ENCODE data around the gene NSMCE1. TPM values are rescaled to one million over a fixed set of nuclear protein-coding genes. Genes with fewer than 3 reads are reported as not detected.

NSMCE1 gene, protein sequence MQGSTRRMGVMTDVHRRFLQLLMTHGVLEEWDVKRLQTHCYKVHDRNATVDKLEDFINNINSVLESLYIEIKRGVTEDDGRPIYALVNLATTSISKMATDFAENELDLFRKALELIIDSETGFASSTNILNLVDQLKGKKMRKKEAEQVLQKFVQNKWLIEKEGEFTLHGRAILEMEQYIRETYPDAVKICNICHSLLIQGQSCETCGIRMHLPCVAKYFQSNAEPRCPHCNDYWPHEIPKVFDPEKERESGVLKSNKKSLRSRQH
- total RNA-seq (10 to 100 TPM; 58.1 to 71.1 TPM), polyA plus RNA-seq (ENCODE audit: insufficient read depth, low read depth, low replicate concordance) (135 TPM)
- long read RNA-seq, donor 1, transcript NSMCE1-201 (8 exons, 1,067 nt): major isoform, 33 of 38 reads
- long read RNA-seq, donor 1, partial matches to known transcripts: 5 of 38 reads
- long read RNA-seq, donor 1, other reads (novel, unspliced or antisense): 0 of 38 reads
- long read RNA-seq, donor 2, transcript NSMCE1-201 (8 exons, 1,067 nt): major isoform, 26 of 26 reads
- long read RNA-seq, donor 2, partial matches to known transcripts: 0 of 26 reads
- long read RNA-seq, donor 2, other reads (novel, unspliced or antisense): 0 of 26 reads

DNA sequence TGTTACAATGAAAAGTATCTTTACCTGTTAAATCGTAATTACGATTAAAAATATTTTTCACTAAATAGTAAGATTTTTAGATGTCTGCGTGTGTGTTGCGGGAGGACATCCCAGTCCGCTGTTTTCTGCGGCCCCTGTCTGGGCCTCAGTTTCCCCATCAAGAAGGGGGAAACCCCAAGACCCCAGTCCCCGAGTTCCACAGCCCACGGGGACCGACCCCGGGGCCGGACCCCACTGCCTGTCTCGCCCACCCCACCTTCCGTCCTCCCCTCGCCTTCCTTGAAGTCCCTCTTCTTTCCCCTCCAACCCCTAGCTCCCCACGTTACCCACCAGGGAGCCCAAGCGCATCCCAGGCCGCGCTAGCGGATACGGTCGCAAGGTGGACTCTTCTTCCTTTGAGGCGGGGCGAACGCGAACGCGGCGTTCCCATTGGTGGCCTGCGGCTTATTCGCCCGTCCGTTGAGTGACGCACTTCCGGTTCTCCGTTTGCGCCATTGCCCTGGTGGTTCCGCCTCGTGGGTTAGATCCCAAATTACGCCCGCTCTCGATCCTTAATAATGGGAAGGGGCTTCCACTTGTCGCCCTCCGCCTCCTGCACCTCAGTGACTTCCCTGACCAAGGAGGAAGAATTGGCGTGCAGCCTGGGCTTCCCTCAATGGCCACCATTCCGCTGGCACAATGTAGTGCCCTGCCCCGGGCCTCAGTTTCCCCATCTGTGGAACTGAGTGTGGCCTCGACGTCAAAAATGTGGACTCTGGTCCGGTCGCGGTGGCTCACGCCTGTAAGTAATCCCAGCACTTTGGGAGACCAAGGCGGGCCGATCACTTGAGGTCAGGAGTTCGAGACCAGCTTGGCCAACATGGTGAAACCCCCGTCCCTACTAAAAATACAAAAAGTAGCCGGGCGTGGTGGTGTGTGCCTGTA lies at the start of gene NSMCE1:
Gene NSMCE1, minus strand, starts transcription at position 397 of the 924 bp plus-strand sequence. CDS start 11,202 bp downstream, outside the sequence.
- Histone ChIP-seq H3K9me3 (no peaks in the 10 kb centered on the region), H3K4me1 (no peaks in the 10 kb centered on the region), H3K36me3 (ENCODE audit: low read depth, missing control alignments) (no peaks in the 10 kb centered on the region), H3K4me3 (peak within 1 kb of the TSS; percentile 78 to 84), H3K27me3 (no peaks in the 10 kb centered on the region), H3K27ac (peak within 1 kb of the TSS; percentile 73 to 91)
- intact Hi-C loops (cut with DNase I; ENCODE audit: low total_unique reads): no loop called here
- peak; percentile 99 for DNase-seq
- WGBS, 2 donors: 8 to 9% methylated on average over 33 to 57 of the region's 58 CpGs
- TF ChIP-seq, protein P1, sequence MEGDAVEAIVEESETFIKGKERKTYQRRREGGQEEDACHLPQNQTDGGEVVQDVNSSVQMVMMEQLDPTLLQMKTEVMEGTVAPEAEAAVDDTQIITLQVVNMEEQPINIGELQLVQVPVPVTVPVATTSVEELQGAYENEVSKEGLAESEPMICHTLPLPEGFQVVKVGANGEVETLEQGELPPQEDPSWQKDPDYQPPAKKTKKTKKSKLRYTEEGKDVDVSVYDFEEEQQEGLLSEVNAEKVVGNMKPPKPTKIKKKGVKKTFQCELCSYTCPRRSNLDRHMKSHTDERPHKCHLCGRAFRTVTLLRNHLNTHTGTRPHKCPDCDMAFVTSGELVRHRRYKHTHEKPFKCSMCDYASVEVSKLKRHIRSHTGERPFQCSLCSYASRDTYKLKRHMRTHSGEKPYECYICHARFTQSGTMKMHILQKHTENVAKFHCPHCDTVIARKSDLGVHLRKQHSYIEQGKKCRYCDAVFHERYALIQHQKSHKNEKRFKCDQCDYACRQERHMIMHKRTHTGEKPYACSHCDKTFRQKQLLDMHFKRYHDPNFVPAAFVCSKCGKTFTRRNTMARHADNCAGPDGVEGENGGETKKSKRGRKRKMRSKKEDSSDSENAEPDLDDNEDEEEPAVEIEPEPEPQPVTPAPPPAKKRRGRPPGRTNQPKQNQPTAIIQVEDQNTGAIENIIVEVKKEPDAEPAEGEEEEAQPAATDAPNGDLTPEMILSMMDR (IDR thresholded peaks at IDR 0.05): peak in 1 of 3 experiments; percentile 26
- TF ChIP-seq POLR2A (IDR thresholded peaks at IDR 0.05): peak; percentile 76

DNA sequence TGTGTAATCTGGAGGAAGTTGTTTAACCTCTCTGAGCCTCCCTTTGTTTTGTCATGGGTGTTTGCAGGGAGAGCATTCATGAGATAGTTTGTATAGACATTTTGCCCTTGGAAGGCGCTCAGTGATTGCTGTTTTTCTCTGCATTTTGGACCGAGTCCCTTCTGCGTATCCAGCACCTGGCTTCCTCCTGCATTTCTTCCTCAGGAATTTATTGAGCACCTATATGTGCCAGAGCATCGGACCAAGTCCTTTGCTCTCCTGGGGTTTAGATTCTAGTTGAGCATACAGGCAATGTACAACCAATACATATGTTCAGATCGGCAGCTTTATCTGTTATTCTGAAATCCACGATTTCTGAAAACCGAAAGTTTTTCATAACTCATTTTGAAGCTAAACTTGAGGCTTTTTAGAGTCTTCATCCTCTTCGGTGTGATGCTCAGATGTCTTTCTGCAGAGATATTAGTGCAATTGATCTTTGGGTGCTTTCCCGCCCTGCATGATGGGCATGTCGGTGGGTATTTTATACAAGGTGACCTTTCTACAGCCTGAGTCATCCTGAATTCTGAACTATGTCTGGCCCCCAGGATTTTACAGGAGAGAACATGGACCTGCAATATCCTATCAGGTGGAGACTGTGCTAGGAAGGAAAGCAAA lies 49.3 kb upstream of the NSMCE1 start:
- intact Hi-C loops (cut with DNase I; ENCODE audit: low total_unique reads): no loop called here
- no peak for DNase-seq
- TF ChIP-seq, protein P1 (IDR thresholded peaks at IDR 0.05): no peak
- TF ChIP-seq POLR2A (IDR thresholded peaks at IDR 0.05): no peak
- no peak overlapping the region for H3K27ac ChIP-seq
- WGBS, 2 donors: 76 to 81% methylated on average over 10 of the region's 10 CpGs
- no peaks in the 10 kb centered on the region for H3K27me3 ChIP-seq
- no peaks in the 10 kb centered on the region for H3K9me3 ChIP-seq
- no peak overlapping the region for H3K4me3 ChIP-seq
- H3K36me3 ChIP-seq (ENCODE audit: low read depth, missing control alignments): no peaks in the 10 kb centered on the region
- peaks cover 29% of the 10 kb centered on the region for H3K4me1 ChIP-seq

DNA sequence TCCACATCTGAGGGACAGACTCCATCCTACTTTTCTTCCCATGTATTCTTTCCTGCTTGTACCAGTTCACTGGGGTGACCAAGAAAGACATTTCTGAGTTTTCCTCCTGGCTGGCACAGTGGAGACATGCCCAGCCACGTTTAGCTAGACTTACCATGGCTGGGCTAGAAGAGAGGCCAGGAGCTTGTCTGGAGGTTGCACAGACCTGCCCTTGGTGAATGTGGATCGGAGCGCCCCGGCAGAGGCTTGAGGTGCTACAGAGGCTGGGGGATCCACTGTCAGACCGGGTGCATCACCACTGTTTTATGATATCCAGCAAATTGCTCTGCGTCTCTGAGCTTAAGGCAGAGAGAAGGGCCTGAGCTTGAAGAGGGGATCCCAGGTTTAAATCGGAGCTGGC lies 48.7 kb upstream of the NSMCE1 start:
- peak overlapping the region; percentile 12 to 17 for H3K27ac ChIP-seq

More for the DNA sequence above, 48.7 kb upstream of the NSMCE1 start:
- no peak for TF ChIP-seq POLR2A (IDR thresholded peaks at IDR 0.05)
- TF ChIP-seq, protein P1 (IDR thresholded peaks at IDR 0.05): no peak
- Histone ChIP-seq H3K4me1 (peaks cover 33% of the 10 kb centered on the region), H3K36me3 (ENCODE audit: low read depth, missing control alignments) (no peaks in the 10 kb centered on the region), H3K27me3 (no peaks in the 10 kb centered on the region), H3K4me3 (no peak overlapping the region), H3K9me3 (no peaks in the 10 kb centered on the region)
- WGBS, 2 donors: 56 to 65% methylated on average over 7 of the region's 7 CpGs
- DNase-seq: no peak
- intact Hi-C loops (cut with DNase I; ENCODE audit: low total_unique reads): no loop called here

Data from testis (tissue), 5 donors.